ENCODE measurements around the gene SOX3. TPM values are rescaled to one million over a fixed set of nuclear protein-coding genes. Genes with fewer than 3 reads are reported as not detected.

SOX3 gene
- total and polyA plus RNA-seq, 2 donors (not counting 3 experiments of a cell fraction or from before 2014, with no cell fraction given): not detected

DNA sequence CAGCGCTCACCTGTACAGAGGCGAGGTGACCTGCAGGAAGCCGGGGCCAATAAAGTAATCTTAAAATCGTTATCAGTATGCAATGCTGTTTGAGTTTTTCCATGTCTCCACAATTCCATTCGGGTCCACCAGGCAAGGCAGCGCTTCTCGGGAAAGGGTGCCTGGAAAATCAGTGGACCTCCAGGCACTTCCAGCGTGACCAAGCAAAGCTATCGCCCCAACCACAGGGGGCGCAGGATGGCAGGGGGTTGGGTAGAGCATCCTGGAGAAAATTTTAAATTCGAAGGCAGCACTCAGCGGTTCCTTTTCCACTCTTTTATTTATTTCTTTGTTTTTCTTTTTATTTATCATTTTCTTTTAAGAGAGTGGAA lies 5.4 kb upstream of the SOX3 start:
- POLR2A ChIA-PET: no interaction called here
- BruUV-seq (replicated peaks): no TSS peak
- TF ChIP-seq POLR2A (IDR thresholded peaks at IDR 0.05; ENCODE audit: low read depth, low read length) (no peak), FOS (IDR thresholded peaks at IDR 0.05; ENCODE audit: borderline replicate concordance, insufficient read depth, low read length) (no peak), CTCF (IDR thresholded peaks at IDR 0.05; ENCODE audit: extremely low read depth in 1 of 2, insufficient read depth in 1 of 2, low read depth in 1 of 2, low read length in 2 of 2) (no peak), JUN (IDR thresholded peaks at IDR 0.05; ENCODE audit: borderline replicate concordance, insufficient read depth, insufficient read length, low read depth) (no peak), MAX (IDR thresholded peaks at IDR 0.05; ENCODE audit: insufficient read depth, insufficient read length) (no peak), MYC (IDR thresholded peaks at IDR 0.05; ENCODE audit: low read depth, low read length) (no peak), POLR2AphosphoS5 (IDR thresholded peaks at IDR 0.05; ENCODE audit: insufficient read depth, low read depth, low read length) (no peak), GATA2 (IDR thresholded peaks at IDR 0.05; ENCODE audit: insufficient read depth, insufficient read length, low read depth, low read length) (no peak), EZH2 (IDR thresholded peaks at IDR 0.05; ENCODE audit: borderline replicate concordance, low read depth, low read length, severe bottlenecking) (no peak)
- intact Hi-C loops (cut with micrococcal nuclease): no loop called here
- DNase-seq (ENCODE audit: low read depth, low spot score): no peak
- CTCF ChIA-PET: no interaction called here
- H3K79me2 ChIP-seq (ENCODE audit: control insufficient read depth, insufficient read depth, low read length): no peaks in the 10 kb centered on the region
- no peaks in the 10 kb centered on the region for H3K9me3 ChIP-seq (replicated peaks; ENCODE audit: control insufficient read depth, insufficient read depth, low read length)
- no peak overlapping the region for H3K4me2 ChIP-seq (ENCODE audit: insufficient read depth, low read length)
- no peaks in the 10 kb centered on the region for H4K20me1 ChIP-seq (replicated peaks; ENCODE audit: control insufficient read depth, extremely low read depth, insufficient read depth, low read length)
- peaks cover 32 to 41% of the 10 kb centered on the region in 2 experiments for H3K27me3 ChIP-seq (ENCODE audit: control insufficient read depth in 2 of 2, insufficient read depth in 2 of 2, low read length in 2 of 2)
- dilution Hi-C loops (cut with MboI; ENCODE audit: extremely low pct_ligation_motif_present, low sequenced_read_pairs): no loop called here
- H3K9me1 ChIP-seq (replicated peaks; ENCODE audit: control insufficient read depth, extremely low read depth, insufficient read depth, low read length): no peaks in the 10 kb centered on the region
- H2AFZ ChIP-seq (ENCODE audit: low read depth, low read length): no peak overlapping the region
- no peak overlapping the region for H3K9ac ChIP-seq (replicated peaks; ENCODE audit: extremely low read depth, insufficient read depth, low read length)
- H3K4me3 ChIP-seq (replicated peaks in 1 of 3; ENCODE audit: insufficient read depth in 1 of 3, low read depth in 1 of 3, low read length in 3 of 3): no peak overlapping the region
- no peak for FAIRE-seq
- no peak overlapping the region for H3K27ac ChIP-seq (ENCODE audit: insufficient read depth, low read depth, low read length)
- H3K4me1 ChIP-seq (ENCODE audit: control insufficient read depth, extremely low read depth, insufficient read depth, low read length): no peaks in the 10 kb centered on the region
- H3K36me3 ChIP-seq (ENCODE audit: control insufficient read depth in 2 of 2, extremely low read depth in 1 of 2, insufficient read depth in 2 of 2, low read length in 2 of 2): no peaks in the 10 kb centered on the region
